Ovary (tissue), 3 donors: ENCODE measurements around the gene KCND1.

Experiments
- EP300 ChIP-seq: sonication (generic); formaldehyde crosslinking; IDR thresholded peaks from one replicate; pipeline ENCODE4 v1.6.1; 2017; ENCODE audit warnings: antibody characterized with exemption
- POLR2A ChIP-seq: fragments of 450-650 bp; IDR thresholded peaks from one replicate; pipeline ENCODE4 v1.6.1; 2017; ENCODE audit warnings: antibody characterized with exemption, mild to moderate bottlenecking, moderate library complexity
- TF ChIP-seq, protein P1 (sequence below), 3 donors: fragments of 450-650 bp in 2 of 3; fragments of 200-600 bp in 1 of 3; IDR thresholded peaks; one replicate each; pipeline versions ENCODE4 v1.5.1 to v1.8.0; 2016 to 2022; ENCODE audit warnings: antibody characterized with exemption in 3 of 3, mild to moderate bottlenecking in 1 of 3
- donor health status: DM: no; HTN: no; CAD: no.

DNA sequence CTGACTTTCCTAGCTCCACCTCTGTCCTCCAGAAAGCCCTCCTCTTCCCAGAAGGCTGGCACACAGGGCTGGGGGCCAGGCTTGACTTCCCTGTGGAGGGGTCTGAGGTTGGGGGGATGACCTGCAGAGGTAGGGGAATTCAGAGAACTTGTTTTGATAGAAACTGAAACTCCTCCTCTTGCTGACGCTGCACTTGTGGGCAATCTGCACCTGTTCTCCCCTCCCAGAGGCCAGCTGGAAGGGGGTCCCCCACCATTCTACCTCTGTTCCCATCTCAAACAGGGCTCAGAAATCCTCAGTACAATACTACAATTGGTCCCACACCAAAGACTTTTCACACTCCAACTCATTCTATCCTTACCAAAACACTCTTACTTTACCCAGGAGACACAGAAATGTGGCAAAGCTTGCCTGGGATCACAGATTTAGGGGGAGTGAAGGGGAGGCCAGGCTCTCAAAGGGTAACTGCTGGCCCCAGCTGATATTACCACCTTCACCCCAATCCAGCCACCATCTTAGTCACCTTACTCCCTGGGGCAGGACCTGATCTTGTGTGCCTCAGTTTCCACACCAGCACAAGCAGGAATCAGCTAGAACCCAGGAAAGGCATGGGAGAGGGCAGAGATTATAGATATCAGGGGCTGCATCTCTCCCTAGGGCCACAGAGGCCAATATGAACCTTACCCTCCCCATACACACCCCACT, 32.8 kb downstream of the KCND1 start:
- TF ChIP-seq, protein P1, sequence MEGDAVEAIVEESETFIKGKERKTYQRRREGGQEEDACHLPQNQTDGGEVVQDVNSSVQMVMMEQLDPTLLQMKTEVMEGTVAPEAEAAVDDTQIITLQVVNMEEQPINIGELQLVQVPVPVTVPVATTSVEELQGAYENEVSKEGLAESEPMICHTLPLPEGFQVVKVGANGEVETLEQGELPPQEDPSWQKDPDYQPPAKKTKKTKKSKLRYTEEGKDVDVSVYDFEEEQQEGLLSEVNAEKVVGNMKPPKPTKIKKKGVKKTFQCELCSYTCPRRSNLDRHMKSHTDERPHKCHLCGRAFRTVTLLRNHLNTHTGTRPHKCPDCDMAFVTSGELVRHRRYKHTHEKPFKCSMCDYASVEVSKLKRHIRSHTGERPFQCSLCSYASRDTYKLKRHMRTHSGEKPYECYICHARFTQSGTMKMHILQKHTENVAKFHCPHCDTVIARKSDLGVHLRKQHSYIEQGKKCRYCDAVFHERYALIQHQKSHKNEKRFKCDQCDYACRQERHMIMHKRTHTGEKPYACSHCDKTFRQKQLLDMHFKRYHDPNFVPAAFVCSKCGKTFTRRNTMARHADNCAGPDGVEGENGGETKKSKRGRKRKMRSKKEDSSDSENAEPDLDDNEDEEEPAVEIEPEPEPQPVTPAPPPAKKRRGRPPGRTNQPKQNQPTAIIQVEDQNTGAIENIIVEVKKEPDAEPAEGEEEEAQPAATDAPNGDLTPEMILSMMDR (IDR thresholded peaks at IDR 0.05): no peak
- no peak for TF ChIP-seq EP300
- no peak for TF ChIP-seq POLR2A
